ENCODE results near the gene GRM2. TPM values are rescaled to one million over a fixed set of nuclear protein-coding genes. Genes with fewer than 3 reads are reported as not detected.

The GRM2 gene
- total and polyA plus RNA-seq, 2 of the 8 experiments (the other 6 are each of a cell fraction or from before 2014, with no cell fraction given), result 3.9 to 10.5 TPM

DNA sequence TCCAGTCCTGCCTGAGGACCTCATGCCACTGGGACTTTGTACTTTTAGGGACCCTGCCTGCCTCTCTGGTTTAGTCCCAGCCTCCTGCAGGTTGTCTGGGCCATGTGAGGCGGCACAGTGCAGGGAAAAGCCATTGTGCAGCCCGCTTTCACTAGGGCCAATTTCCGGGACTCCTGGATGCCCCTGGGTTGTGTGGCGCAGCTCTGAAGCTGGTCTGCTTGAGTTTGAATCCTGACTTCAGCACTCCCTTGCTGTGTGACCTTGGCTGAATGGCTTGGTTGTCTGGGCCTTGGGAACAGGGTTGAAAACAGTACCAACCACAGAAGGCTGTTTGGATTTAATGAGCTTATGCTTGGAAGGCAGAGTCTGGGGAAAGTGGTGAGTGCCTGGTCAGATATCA, 27.6 kb upstream of the GRM2 start:
- no peak overlapping the region for H3K27ac ChIP-seq (ENCODE audit: low read depth, low read length)
- CTCF ChIA-PET (ENCODE audit: partially characterized antibody), result interaction anchor here (0.5 to 6.4 kb wide), 8 partner anchors 11 to 216 kb away, joined by 3 to 123 read pairs (median 20); partner anchors contain the start of genes DCAF1 and TEX264
- H3K27me3 ChIP-seq (replicated peaks in 1 of 4; ENCODE audit: control insufficient read depth in 3 of 4, extremely low read depth in 1 of 4, insufficient read depth in 3 of 4, low read length in 3 of 4), result no peaks in the 10 kb centered on the region
- H4K5ac ChIP-seq (ENCODE audit: insufficient read length, low read depth, low read length), result no peak overlapping the region
- no peak overlapping the region for H3K18ac ChIP-seq (ENCODE audit: extremely low read depth, low read length)
- no peaks in the 10 kb centered on the region for H3K79me2 ChIP-seq (ENCODE audit: control insufficient read depth in 1 of 2, insufficient read depth in 2 of 2, low read length in 2 of 2)
- H2AK5ac ChIP-seq (ENCODE audit: low read depth, low read length), result no peak overlapping the region
- POLR2A ChIA-PET (ENCODE audit: partially characterized antibody), result no interaction called here
- DNase-seq (ENCODE audit: low read depth in 1 of 2, low spot score in 2 of 2) (no peak), FAIRE-seq (no peak)
- WGBS, 2 experiments (ENCODE audit: extremely low coverage in 1 of 2, insufficient coverage in 1 of 2, insufficient read length in 1 of 2, insufficient replicate concordance in 2 of 2, low coverage in 1 of 2, low lambda C conversion rate in 2 of 2, missing lambda C conversion rate in 1 of 2), result 88% methylated on average over 4 of the region's 4 CpGs; no CpG with 5 or more reads in 1 of the 2 experiments
- H3K4me3 ChIP-seq (ENCODE audit: extremely low read depth in 1 of 4, insufficient read depth in 2 of 4, low read depth in 3 of 4, low read length in 4 of 4), result no peak overlapping the region
- H3K23ac ChIP-seq (ENCODE audit: insufficient read length), result no peak overlapping the region
- H3K36me3 ChIP-seq (ENCODE audit: control insufficient read depth in 2 of 4, insufficient read depth in 4 of 4, low read length in 3 of 4), result no peaks in the 10 kb centered on the region
- no peak overlapping the region for H2BK5ac ChIP-seq (ENCODE audit: low read depth, low read length)
- H3K56ac ChIP-seq (replicated peaks; ENCODE audit: insufficient read length, low read depth, low read length), result no peak overlapping the region
- H3K4me2 ChIP-seq (ENCODE audit: insufficient read depth in 1 of 2, low read depth in 2 of 2, low read length in 2 of 2), result no peak overlapping the region
- H3K4me1 ChIP-seq (replicated peaks in 1 of 4; ENCODE audit: control insufficient read depth in 3 of 4, insufficient read depth in 4 of 4, low read length in 3 of 4), result peaks cover 0 to 9% (median 3%) of the 10 kb centered on the region in 4 experiments; a peak in 4 of 7 replicates
- H3K23me2 ChIP-seq (ENCODE audit: low read depth, low read length), result no peaks in the 10 kb centered on the region
- no peak overlapping the region for H2BK20ac ChIP-seq (ENCODE audit: low read length)
- no peak overlapping the region for H2BK15ac ChIP-seq (ENCODE audit: low read length)
- H3K9ac ChIP-seq (replicated peaks in 1 of 4; ENCODE audit: extremely low read depth in 1 of 4, low read depth in 3 of 4, low read length in 3 of 4), result no peak overlapping the region
- H3K79me1 ChIP-seq (ENCODE audit: low read depth, low read length), result peaks cover 3% of the 10 kb centered on the region
- H4K20me1 ChIP-seq (replicated peaks in 1 of 2; ENCODE audit: control insufficient read depth in 1 of 2, insufficient read depth in 2 of 2, low read length in 2 of 2), result no peaks in the 10 kb centered on the region
- no peak for TF ChIP-seq RFX5 (IDR thresholded peaks at IDR 0.05; ENCODE audit: borderline replicate concordance, low read depth, low read length)
- TF ChIP-seq TBP (IDR thresholded peaks at IDR 0.05; ENCODE audit: low read depth, low read length), result no peak
- TF ChIP-seq PHF8 (conservative IDR thresholded peaks at IDR 0.05; ENCODE audit: low read depth, low read length), result no peak
- TF ChIP-seq RNF2 (IDR thresholded peaks at IDR 0.05; ENCODE audit: borderline replicate concordance, low read depth, low read length, missing control alignments, poor library complexity, severe bottlenecking), result no peak
- TF ChIP-seq TEAD4 (IDR thresholded peaks at IDR 0.05; ENCODE audit: low read depth, low read length), result no peak
- no peak for TF ChIP-seq FOSL1 (IDR thresholded peaks at IDR 0.05; ENCODE audit: insufficient read depth, low read depth, low read length)
- no peak for TF ChIP-seq MAFK (IDR thresholded peaks at IDR 0.05; ENCODE audit: low read depth, low read length)
- no peak for TF ChIP-seq POLR2AphosphoS5 (IDR thresholded peaks at IDR 0.05; ENCODE audit: low read depth, low read length)
- TF ChIP-seq KDM5A (IDR thresholded peaks at IDR 0.05; ENCODE audit: low read length), result no peak
- TF ChIP-seq SP2 (IDR thresholded peaks at IDR 0.05; ENCODE audit: low read length), result no peak
- H3K14ac ChIP-seq (ENCODE audit: insufficient read length), result no peak overlapping the region
- no peak overlapping the region for H2AFZ ChIP-seq (ENCODE audit: low read length)
- no peak overlapping the region for H4K91ac ChIP-seq (replicated peaks; ENCODE audit: insufficient read length, low read length)
- 0 out of 2 replicates have a peak overlapping the region, but pooled peaks have one; percentile 9 for H2BK12ac ChIP-seq (ENCODE audit: low read depth, low read length)
- no peak overlapping the region for H2BK120ac ChIP-seq (replicated peaks; ENCODE audit: low read depth, low read length)
- no peak overlapping the region for H3K4ac ChIP-seq (replicated peaks; ENCODE audit: insufficient read length, low read depth, low read length)
- H4K8ac ChIP-seq (ENCODE audit: extremely low read depth, insufficient read depth, low read length), result no peak overlapping the region
- no peaks in the 10 kb centered on the region for H3K9me3 ChIP-seq (ENCODE audit: insufficient read depth in 2 of 2, low read depth in 1 of 2, low read length in 1 of 2)

Measured in H1 (cell line).